ENCODE data around the gene MAN1A2.

DNA sequence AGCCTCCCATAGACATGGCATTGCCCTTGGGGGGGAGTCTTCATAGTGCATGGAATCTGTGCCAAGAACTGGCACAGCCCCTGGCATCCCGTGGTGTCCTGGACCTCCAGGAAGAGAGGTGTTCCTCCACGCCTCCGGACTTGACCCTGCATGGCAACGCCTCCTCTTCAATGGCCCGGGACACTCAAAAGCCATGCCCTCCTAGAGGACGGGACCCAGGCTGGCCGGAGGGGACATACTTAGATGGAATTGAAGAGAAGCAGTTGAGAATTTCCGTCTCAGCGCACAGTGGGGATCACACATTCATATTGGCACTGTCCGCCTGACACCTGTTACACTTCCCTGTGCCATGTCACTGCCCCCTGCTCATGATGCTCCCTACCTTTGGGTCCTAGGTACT lies 200.2 kb downstream of the MAN1A2 start:
- TF ChIP-seq, protein P1, sequence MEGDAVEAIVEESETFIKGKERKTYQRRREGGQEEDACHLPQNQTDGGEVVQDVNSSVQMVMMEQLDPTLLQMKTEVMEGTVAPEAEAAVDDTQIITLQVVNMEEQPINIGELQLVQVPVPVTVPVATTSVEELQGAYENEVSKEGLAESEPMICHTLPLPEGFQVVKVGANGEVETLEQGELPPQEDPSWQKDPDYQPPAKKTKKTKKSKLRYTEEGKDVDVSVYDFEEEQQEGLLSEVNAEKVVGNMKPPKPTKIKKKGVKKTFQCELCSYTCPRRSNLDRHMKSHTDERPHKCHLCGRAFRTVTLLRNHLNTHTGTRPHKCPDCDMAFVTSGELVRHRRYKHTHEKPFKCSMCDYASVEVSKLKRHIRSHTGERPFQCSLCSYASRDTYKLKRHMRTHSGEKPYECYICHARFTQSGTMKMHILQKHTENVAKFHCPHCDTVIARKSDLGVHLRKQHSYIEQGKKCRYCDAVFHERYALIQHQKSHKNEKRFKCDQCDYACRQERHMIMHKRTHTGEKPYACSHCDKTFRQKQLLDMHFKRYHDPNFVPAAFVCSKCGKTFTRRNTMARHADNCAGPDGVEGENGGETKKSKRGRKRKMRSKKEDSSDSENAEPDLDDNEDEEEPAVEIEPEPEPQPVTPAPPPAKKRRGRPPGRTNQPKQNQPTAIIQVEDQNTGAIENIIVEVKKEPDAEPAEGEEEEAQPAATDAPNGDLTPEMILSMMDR (IDR thresholded peaks at IDR 0.05), result no peak
- TF ChIP-seq POLR2A (IDR thresholded peaks at IDR 0.05), result no peak
